Measurements from ENCODE around the gene WASF2.
A peak's percentile ranks its signal among the peaks of the same experiment; 100 is the strongest.

The WASF2 gene

GRCh38 chr1:27383661-27384060, 106.3 kb downstream of the WASF2 start:
- Histone ChIP-seq H3K27me3 (peaks cover 22% of the 10 kb centered on the region), H3K4me1 (ENCODE audit: control insufficient read depth in 1 of 2, insufficient read depth in 1 of 2, low read depth in 1 of 2, low read length in 1 of 2) (peaks cover 0 to 9% of the 10 kb centered on the region in 2 experiments), H3K4me3 (ENCODE audit: low read depth in 1 of 2, low read length in 1 of 2) (no peak overlapping the region), H3K27ac (no peak overlapping the region), H3K9me3 (no peaks in the 10 kb centered on the region), H3K36me3 (no peaks in the 10 kb centered on the region)
- TF ChIP-seq CTCF (IDR thresholded peaks at IDR 0.05) = no peak

GRCh38 chr1:27383039-27383605, 106.8 kb downstream of the WASF2 start, which contains the start of gene CD164L2:
CD164L2 (minus strand) TSS chr1:27383333; CDS start chr1:27383239, 94 bp downstream.
- no peaks in the 10 kb centered on the region for H3K9me3 ChIP-seq
- H3K4me1 ChIP-seq (ENCODE audit: control insufficient read depth in 1 of 2, insufficient read depth in 1 of 2, low read depth in 1 of 2, low read length in 1 of 2) = peaks cover 0 to 9% of the 10 kb centered on the region in 2 experiments
- H3K27ac ChIP-seq = no peak within 1 kb of the TSS
- no peaks in the 10 kb centered on the region for H3K36me3 ChIP-seq
- peaks cover 22% of the 10 kb centered on the region for H3K27me3 ChIP-seq
- H3K4me3 ChIP-seq (ENCODE audit: low read depth in 1 of 2, low read length in 1 of 2) = peak within 1 kb of the TSS in 1 of 2 experiments; percentile 18
- TF ChIP-seq CTCF (IDR thresholded peaks at IDR 0.05) = no peak

DNA sequence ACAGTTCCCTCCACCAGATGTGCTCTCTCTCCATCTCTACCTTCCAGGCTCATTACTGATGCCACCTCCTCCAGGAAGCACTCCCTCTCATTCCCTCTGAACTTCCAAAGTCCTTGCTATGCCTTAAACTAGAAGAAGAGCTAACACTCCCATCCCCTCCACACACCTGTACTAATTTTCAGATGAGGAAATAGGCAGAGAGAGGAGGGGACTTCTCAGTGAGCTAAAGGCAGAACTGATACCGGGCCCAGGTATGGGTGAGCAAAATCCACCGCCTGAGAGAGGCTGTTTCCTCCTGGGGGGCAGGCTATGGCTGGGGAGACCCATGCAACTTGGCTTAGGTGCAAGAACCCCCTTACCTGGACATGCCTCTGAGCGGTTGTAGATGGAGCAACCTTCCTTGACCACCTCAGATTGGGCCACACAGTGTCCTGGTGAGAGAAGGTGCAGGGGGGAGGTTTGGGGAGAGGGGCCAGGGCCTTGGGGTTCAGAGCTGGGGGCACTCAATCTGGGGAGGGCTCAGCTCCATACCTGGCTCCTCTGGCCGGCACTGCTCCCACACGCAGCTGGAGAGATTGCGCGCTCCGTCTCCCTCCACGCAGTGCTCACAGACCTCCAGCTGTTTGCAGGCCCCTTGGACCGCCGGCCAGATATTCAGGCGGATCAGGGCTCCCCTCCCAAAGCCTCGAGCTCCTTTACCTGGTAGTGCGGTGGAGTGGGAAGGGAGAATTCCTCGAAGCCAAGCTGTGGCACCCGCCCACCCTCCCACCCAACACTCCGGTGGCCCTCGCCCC, 107.8 kb downstream of the WASF2 start:
- Histone ChIP-seq H3K4me1 (ENCODE audit: control insufficient read depth in 1 of 2, insufficient read depth in 1 of 2, low read depth in 1 of 2, low read length in 1 of 2) (peaks cover 0 to 9% of the 10 kb centered on the region in 2 experiments), H3K4me3 (ENCODE audit: low read depth in 1 of 2, low read length in 1 of 2) (no peak overlapping the region), H3K36me3 (no peaks in the 10 kb centered on the region), H3K27ac (no peak overlapping the region), H3K9me3 (no peaks in the 10 kb centered on the region), H3K27me3 (peaks cover 22% of the 10 kb centered on the region)
- no peak for TF ChIP-seq CTCF (IDR thresholded peaks at IDR 0.05)

- Histone ChIP-seq H3K9me3 (no peaks in the 10 kb centered on the region), H3K27ac (no peak overlapping the region), H3K4me3 (ENCODE audit: low read depth in 1 of 2, low read length in 1 of 2) (no peak overlapping the region), H3K36me3 (no peaks in the 10 kb centered on the region), H3K4me1 (ENCODE audit: control insufficient read depth in 1 of 2, insufficient read depth in 1 of 2, low read depth in 1 of 2, low read length in 1 of 2) (peaks cover 0 to 9% of the 10 kb centered on the region in 2 experiments), H3K27me3 (peaks cover 22% of the 10 kb centered on the region)
- TF ChIP-seq CTCF (IDR thresholded peaks at IDR 0.05) = no peak
Measured at GRCh38 chr1:27380766-27381733, 108.9 kb downstream of the WASF2 start.

DNA sequence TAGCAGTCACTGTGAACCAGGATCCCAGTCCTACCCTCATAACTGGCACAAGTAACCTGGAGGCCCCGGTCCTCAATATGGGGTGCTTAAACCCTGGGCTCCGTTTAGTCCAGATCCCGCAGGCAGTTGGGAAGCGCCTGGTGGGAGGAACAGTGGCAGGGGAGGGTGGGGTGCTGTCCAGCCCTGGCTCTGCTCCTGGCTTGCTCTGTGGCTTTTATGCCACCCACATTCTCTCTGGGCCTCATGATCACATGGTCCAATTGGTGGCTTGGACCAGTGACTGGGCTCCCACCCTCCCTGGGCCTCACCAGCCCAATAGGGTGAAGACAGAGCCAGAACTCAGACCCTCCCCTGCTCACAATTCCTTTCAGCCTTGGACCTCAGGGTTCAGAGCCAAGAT, 109.7 kb downstream of the WASF2 start:
- H3K36me3 ChIP-seq = no peaks in the 10 kb centered on the region
- H3K9me3 ChIP-seq = no peaks in the 10 kb centered on the region
- no peak overlapping the region for H3K4me3 ChIP-seq (ENCODE audit: low read depth in 1 of 2, low read length in 1 of 2)
- H3K27me3 ChIP-seq = peaks cover 22% of the 10 kb centered on the region
- H3K4me1 ChIP-seq (ENCODE audit: control insufficient read depth in 1 of 2, insufficient read depth in 1 of 2, low read depth in 1 of 2, low read length in 1 of 2) = peaks cover 0 to 9% of the 10 kb centered on the region in 2 experiments
- H3K27ac ChIP-seq = no peak overlapping the region
- TF ChIP-seq CTCF (IDR thresholded peaks at IDR 0.05) = no peak
